Activated naive CD8-positive, alpha-beta T cell treated with anti-CD3 and anti-CD28 coated beads, Interleukin-2, amount 50 U/mL, for 16 hours (primary cell): ENCODE data around the gene CRISP2.
"Not testable (repeated sequence)": the region's sequence is repeated elsewhere in the genome, so short reads cannot be mapped to it uniquely, and the experiment has no call there.

Experiments
- DNase-seq: peaks from one replicate; pipeline ENCODE4 v3.0.0-alpha.2; 2020; ENCODE audit warnings: low read depth, low spot score

The CRISP2 gene

GRCh38 chr6:49713346-49713745, at the start of gene CRISP2:
Gene CRISP2, minus strand, starts transcription at chr6:49713543. Its CDS starts 4,347 bp downstream, at chr6:49709196.
- DNase-seq, result no peak

GRCh38 chr6:49744259-49744658, 30.9 kb upstream of the CRISP2 start, which contains the start of gene CRISP3:
Gene CRISP3, minus strand, starts transcription at chr6:49744388. Its CDS starts 21 bp downstream, at chr6:49744367.
- no peak for DNase-seq

GRCh38 chr6:49743429-49743828, 30.1 kb upstream of the CRISP2 start:
- DNase-seq, result no peak

- DNase-seq, result no peak
These were observed 26.1 kb upstream of the CRISP2 start for GRCh38 chr6:49739423-49739822.

GRCh38 chr6:49736017-49736508, 22.7 kb upstream of the CRISP2 start:
- no peak for DNase-seq

GRCh38 chr6:49733680-49734079, 20.3 kb upstream of the CRISP2 start:
- DNase-seq, result no peak

- no peak for DNase-seq
These were observed 19.4 kb upstream of the CRISP2 start for GRCh38 chr6:49732781-49733180.

GRCh38 chr6:49730251-49730650, 16.9 kb upstream of the CRISP2 start:
- no peak for DNase-seq

- DNase-seq, result not testable (repeated sequence)
These were observed 10.6 kb upstream of the CRISP2 start for GRCh38 chr6:49723917-49724316.

GRCh38 chr6:49721297-49721696, 8.0 kb upstream of the CRISP2 start:
- DNase-seq, result no peak

GRCh38 chr6:49720372-49720771, 7.0 kb upstream of the CRISP2 start:
- no peak for DNase-seq

GRCh38 chr6:49698478-49698877, 14.9 kb downstream of the CRISP2 start:
- no peak for DNase-seq

- DNase-seq, result no peak
These were observed 19.8 kb downstream of the CRISP2 start for GRCh38 chr6:49693512-49693911.

GRCh38 chr6:49692534-49692933, 20.8 kb downstream of the CRISP2 start:
- DNase-seq, result no peak

GRCh38 chr6:49676671-49677281, 36.6 kb downstream of the CRISP2 start:
- no peak for DNase-seq

GRCh38 chr6:49675816-49676215, 37.5 kb downstream of the CRISP2 start:
- DNase-seq, result no peak

- DNase-seq, result no peak
These were observed 45.2 kb downstream of the CRISP2 start for GRCh38 chr6:49668083-49668511.

GRCh38 chr6:49666930-49667757, 46.2 kb downstream of the CRISP2 start:
- DNase-seq, result no peak

GRCh38 chr6:49666480-49666879, 46.9 kb downstream of the CRISP2 start:
- DNase-seq, result no peak

- no peak for DNase-seq
These were observed 48.5 kb downstream of the CRISP2 start for GRCh38 chr6:49664817-49665216.

- DNase-seq, result not testable (repeated sequence)
These were observed 49.3 kb downstream of the CRISP2 start for GRCh38 chr6:49664054-49664453.

GRCh38 chr6:49662892-49663261, 50.5 kb downstream of the CRISP2 start:
- no peak for DNase-seq
